HG03460 (cell line): ENCODE results near the gene RRP9.

Experiments used
- ATAC-seq: cut with Tn5 transposase; IDR thresholded peaks from one replicate; pipeline ENCODE4 v1.9.1; 2021; ENCODE audit not compliant: unreplicated experiment

Gene RRP9

GRCh38 chr3:51957520-51958205 lies 16.0 kb upstream of the RRP9 start:
- ATAC-seq: no peak

GRCh38 chr3:51955893-51956770 lies 14.4 kb upstream of the RRP9 start:
- no peak for ATAC-seq

- no peak for ATAC-seq
Observed at GRCh38 chr3:51955175-51955892, 13.6 kb upstream of the RRP9 start, which contains the start of gene GPR62. Gene GPR62, plus strand, starts transcription at chr3:51955381. Its CDS starts 272 bp downstream, at chr3:51955653.

GRCh38 chr3:51954713-51955112 lies 13.0 kb upstream of the RRP9 start:
- ATAC-seq: no peak

- no peak for ATAC-seq
Observed at GRCh38 chr3:51954105-51954504, 12.4 kb upstream of the RRP9 start.

GRCh38 chr3:51953445-51953844 lies 11.7 kb upstream of the RRP9 start:
- no peak for ATAC-seq

- no peak for ATAC-seq
Observed at GRCh38 chr3:51950899-51951298, 9.2 kb upstream of the RRP9 start.

- no peak for ATAC-seq
Observed at GRCh38 chr3:51949121-51949520, 7.4 kb upstream of the RRP9 start.

- no peak for ATAC-seq
Observed at GRCh38 chr3:51948016-51948580, 6.4 kb upstream of the RRP9 start.

- ATAC-seq: no peak
Observed at GRCh38 chr3:51947215-51947900, 5.7 kb upstream of the RRP9 start.

- no peak for ATAC-seq
Observed at GRCh38 chr3:51946796-51947195, 5.1 kb upstream of the RRP9 start.

GRCh38 chr3:51945926-51946705 lies 4.4 kb upstream of the RRP9 start:
- no peak for ATAC-seq

GRCh38 chr3:51945031-51945840 lies 3.5 kb upstream of the RRP9 start:
- no peak for ATAC-seq

- no peak for ATAC-seq
Observed at GRCh38 chr3:51944451-51945021, 2.8 kb upstream of the RRP9 start.

GRCh38 chr3:51943451-51944391 lies 2.0 kb upstream of the RRP9 start:
- ATAC-seq: no peak

GRCh38 chr3:51942603-51943450 lies 1.1 kb upstream of the RRP9 start:
- peak; percentile 29 for ATAC-seq

- no peak for ATAC-seq
Observed at GRCh38 chr3:51941463-51941797, 274 bp downstream of the RRP9 start.
